GM12891 (cell line): ENCODE results near the gene ACSM4.

ENCODE experiments used
- POLR2A ChIP-seq: IDR thresholded peaks from 2 replicates; pipeline ENCODE4 v1.6.1; 2011; ENCODE audit warnings: low read depth, low read length, control low read depth
- POLR2AphosphoS5 ChIP-seq: IDR thresholded peaks from 2 replicates; pipeline ENCODE4 v1.6.1; 2011; ENCODE audit warnings: low read depth, low read length, control low read depth
- POU2F2 ChIP-seq: IDR thresholded peaks from 2 replicates; pipeline ENCODE4 v1.6.1; 2011; ENCODE audit warnings: low read depth, mild to moderate bottlenecking, control low read depth, low read length, moderate library complexity
- TAF1 ChIP-seq: IDR thresholded peaks from 2 replicates; pipeline ENCODE4 v1.6.1; 2011; ENCODE audit warnings: low read depth, low read length, control low read depth

- TF ChIP-seq POLR2A = no peak
- no peak for TF ChIP-seq POLR2AphosphoS5
- no peak for TF ChIP-seq TAF1
- TF ChIP-seq POU2F2 = no peak
These were observed 642 bp upstream of the ACSM4 start for GRCh38 chr12:7303230-7303629.
